GM19035 (cell line): ENCODE data around the gene CD46.

Experiments
- ATAC-seq: cut with Tn5 transposase; IDR thresholded peaks from one replicate; pipeline ENCODE4 v1.9.1; 2021; ENCODE audit not compliant: unreplicated experiment

CD46 gene

DNA sequence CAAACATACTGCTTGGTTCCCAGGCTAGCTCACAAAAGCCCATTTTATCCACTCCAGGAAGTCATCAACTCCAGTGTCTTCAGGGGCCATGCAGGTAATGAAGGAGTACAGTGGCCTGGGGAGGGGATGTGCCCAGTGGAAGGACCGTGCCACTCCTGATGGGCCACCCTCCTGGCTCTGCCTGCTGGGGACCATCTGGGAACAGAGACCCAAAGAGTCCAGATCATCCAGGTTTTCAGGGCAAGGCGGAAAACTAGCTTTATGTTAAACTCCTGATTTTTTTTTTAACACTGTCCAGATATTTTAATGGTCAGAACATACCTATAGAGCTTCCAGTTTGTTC is 75.6 kb downstream of the CD46 start:
- ATAC-seq, result no peak

DNA sequence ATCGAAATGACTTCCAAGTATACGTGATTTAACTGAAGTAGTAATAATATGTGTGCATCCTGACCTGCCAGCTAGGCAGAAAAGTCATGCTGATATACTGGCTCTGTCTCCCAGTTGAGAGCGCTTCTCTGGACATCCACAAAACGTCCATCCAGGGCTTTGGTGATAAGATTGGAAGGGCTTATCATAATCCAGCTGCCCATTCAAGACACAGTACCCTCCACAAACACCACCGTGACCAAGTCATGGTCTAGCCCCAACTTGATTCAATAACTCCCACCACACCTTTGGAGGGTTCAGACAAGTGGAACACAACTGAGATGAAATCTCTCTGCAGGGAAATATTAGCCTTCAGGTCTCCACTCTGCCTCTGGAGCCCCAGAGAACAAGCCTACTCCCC is 76.2 kb downstream of the CD46 start:
- ATAC-seq, result no peak

DNA sequence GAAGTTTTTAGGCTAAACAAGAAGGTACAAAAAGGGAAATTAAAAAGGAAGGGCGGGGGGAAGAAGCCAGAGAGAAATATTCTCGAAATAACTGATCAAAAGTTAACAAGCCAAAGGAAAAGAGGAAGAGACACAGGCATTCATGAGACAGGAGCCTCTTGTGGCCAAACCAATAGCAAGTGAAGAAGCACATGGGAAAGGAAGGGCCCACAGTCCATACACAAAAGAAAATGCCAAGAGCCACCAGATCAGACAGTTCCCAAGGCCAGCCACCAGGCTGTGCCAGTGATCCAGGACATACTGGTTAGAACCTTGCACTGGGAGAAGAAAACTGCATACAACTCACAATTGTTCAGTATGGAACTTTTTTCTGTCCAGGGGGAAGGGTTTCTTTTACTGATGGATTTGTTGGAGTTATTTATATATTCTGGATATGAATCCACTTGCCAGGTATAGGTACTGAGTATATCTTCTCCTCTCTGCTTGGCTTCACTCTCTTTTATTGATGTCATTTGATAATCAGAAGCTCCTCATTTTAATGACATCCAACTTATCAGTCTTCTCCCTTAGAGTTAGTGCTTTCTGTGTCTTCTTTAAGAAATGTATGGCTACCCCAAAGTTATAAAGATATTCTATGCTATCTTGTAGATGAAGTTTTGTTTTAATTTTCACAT is 76.8 kb downstream of the CD46 start:
- no peak for ATAC-seq

DNA sequence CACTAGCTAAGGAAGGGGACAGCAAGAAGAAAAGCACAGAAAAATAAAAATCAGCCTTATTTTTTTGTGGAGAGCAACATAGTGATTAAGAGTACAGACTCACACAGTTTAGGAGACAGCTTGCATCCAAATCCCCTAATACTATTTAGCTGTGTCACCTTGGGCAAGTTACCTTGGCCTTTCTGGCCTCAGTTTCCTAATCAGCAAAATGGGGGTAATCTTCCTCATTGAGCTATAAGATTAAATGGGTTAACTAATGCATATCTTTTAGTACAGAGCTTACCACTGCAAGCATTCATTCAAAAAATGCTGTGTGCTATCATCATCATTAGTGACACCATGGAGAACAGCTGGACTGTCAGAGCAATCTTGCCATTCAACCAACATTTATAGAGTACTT is 77.7 kb downstream of the CD46 start:
- no peak for ATAC-seq

DNA sequence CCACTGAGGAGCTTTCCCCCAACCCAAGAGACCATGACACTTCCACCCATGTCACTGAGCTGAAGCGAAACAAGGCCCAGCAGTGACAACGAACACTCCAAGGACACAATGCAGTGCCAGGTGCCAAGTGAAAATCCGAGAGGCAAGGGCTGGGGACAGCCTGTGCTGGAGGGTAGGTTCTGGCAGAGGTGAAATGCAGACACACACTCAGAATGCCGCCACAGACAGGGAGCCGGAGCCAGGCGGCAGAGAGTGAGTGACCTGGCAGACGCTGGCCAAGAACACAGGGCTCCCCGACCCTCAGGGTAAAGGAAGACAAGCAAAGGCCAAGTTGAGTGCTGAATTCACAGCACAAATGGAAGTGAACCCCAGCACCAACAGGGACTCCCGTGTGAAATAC is 78.9 kb downstream of the CD46 start:
- no peak for ATAC-seq

DNA sequence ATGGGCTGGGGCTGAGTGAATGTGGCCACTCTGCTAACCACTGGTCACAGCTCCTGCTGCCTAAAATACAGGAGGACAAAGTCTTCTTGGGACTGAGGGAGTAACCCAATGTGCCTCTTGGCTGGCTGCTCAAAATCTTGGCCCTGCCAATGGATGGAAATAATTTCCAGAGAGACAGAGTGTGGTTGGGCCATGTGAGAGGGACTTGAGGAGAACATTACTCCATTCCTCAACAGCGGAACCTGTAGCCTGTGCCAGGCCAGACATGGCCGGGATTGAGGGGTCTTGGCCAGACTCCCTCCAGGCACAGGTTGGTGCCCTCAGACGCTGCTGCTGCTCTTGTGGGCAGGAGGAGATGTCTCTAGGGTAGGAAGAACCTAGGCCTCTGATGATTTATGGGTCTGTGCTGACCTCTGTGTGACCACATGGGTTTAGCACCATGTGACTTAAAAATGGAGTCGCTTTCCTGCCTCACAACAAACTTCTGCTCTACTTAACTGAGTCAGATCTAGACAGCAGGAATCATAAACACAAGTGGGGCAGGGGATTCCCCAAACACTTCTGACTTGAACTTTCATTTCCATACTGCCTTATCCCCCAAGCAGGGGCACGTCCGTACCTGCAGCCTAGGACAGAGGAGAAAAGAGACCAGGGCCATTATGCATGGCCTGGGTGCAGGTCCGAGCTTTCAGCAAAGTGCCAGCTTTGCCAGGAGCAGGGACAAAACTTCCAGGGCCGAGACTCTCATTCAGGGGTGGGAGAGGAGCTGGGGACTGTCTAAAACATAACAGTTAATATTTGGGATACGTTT is 79.9 kb downstream of the CD46 start:
- peak; percentile 78 for ATAC-seq

DNA sequence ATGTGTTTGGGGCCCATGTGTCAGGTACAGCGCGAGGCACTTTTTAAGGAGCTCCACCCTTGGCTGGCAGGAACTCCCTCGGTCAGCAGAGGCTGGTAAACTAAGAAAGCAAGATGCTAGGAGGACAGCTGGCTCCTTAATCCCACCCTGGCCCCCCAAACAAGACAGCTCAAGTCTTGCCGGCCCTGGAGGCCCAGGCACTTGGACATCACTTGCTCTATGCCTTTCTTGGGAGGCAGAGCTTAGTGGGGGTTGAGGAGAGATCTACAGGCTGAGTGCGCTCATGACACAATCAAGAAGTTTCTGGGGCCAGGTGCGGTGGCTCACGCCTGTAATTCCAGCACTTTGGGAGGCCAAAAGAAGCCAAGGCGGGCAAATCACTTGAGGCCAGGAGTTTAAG is 80.9 kb downstream of the CD46 start:
- ATAC-seq, result no peak

DNA sequence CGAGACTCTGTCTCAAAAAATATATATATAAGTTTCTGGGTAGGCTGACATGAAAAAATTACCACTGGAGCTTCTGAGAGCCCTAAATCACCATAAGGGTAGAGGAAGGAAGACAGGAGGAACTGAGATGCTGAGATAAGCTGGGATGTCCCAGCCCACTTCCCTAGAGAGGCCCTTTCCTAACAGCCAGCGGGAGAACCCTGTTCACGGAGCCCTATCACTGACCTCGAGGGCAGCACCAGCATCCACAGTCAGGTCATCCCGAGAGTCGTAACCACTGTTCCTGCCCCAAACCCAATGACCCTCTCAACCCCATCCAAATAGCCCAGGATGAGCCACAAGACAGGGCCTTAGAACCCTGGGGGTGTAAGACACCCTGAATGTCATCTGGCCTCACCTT is 81.5 kb downstream of the CD46 start:
- ATAC-seq, result no peak

DNA sequence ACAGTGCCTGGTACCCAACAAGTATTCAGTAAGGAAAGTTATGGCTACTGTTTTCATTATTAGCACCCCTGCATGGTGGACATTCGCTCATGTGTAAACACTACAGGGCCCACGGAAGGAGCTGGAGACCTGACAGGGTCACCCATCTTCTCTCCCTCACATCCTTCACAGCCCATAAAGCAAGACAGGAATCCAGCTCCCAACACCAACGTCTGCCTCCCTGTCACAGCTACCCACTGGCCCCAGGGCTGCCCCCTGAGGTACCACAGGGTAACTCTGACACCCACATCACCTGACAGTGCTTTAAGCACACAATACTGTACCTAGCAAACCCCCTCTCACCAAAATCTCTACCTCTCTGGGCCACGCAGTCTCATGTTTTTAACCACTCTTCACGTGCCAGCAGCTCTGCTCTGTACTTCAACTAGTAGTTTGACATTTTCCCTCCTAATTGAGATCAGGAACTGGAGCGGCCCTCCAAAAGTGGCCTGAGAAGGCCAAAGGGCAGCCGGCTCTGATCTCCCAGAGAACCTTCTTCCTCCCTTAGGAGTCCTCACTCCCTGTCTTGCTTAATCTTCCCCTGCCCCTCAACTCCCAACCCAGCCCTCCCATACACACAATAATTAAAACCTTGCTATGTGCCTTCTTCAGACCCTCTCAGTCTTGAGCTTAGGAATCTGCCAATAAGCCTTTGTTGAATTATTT is 82.3 kb downstream of the CD46 start:
- ATAC-seq, result no peak

DNA sequence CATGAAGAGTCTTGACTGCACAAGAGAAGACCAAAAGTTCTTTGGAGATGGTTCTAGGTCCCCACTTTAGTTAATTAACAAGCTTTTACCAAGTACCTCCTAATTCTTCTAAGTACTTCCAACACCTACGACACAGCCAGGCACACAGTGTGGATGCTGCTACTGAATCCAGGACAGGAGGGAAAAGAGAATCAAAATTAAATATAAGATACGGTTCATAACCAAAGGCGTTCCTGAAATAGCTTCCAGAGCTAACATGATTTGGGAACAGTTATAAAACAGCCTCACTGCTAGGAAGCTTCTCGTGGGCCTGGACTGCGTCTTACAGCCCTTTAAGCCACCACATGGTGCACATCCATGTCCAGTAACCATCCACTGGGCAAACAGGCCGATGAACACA is 84.1 kb downstream of the CD46 start:
- no peak for ATAC-seq

DNA sequence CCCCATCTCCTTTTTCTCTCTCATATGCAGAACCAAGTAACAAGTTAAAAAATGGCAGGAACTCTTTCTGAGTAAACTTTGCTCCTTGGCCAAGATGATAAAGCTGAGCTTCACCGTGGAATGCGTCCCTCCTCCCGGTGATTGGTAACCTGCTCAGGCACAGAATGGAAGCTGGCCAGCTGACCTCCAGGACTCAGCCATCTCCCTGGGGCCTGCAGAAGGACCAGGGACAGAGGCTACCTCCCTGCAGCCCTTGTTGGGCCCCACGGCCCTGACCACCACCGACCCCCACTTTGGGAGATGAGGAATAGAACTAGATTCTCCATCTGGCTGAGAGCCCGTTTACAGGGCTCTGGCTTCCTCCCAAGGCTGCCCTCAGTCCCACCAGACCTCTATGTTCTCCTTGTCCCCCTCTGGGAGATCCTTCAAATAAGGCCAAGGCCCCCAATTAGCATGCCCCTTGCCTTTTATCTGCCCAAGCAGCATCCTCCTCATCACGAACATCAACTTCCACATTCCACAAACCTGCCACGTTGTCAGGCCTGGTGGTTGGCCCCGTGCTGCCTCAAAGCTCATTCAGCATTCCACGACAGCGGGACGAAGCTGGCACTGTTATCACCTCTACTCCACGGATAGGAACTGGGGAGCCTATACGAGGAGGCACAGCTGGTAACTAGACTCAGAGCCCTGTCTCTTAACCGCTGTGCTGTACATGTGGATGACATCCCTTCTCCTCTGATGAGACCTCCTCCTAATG is 84.9 kb downstream of the CD46 start:
- no peak for ATAC-seq

DNA sequence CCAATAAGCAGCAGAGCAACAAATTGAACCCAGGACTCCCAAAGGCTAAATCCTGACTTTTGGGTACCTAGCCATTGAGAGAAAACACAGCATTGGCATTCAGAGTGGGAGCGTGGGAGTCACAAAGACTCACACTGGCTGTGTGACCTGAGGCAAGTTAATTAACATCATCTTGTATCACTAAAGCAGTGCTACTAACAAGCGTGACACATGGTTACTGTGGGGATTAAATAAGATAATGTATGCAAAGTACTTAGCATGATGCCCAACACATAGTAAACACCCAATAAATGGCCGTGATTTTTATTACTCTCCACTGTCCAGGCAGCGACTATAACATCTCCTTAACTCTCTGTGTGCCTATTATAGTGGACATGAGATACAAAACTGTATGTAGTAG is 85.8 kb downstream of the CD46 start:
- ATAC-seq, result no peak

DNA sequence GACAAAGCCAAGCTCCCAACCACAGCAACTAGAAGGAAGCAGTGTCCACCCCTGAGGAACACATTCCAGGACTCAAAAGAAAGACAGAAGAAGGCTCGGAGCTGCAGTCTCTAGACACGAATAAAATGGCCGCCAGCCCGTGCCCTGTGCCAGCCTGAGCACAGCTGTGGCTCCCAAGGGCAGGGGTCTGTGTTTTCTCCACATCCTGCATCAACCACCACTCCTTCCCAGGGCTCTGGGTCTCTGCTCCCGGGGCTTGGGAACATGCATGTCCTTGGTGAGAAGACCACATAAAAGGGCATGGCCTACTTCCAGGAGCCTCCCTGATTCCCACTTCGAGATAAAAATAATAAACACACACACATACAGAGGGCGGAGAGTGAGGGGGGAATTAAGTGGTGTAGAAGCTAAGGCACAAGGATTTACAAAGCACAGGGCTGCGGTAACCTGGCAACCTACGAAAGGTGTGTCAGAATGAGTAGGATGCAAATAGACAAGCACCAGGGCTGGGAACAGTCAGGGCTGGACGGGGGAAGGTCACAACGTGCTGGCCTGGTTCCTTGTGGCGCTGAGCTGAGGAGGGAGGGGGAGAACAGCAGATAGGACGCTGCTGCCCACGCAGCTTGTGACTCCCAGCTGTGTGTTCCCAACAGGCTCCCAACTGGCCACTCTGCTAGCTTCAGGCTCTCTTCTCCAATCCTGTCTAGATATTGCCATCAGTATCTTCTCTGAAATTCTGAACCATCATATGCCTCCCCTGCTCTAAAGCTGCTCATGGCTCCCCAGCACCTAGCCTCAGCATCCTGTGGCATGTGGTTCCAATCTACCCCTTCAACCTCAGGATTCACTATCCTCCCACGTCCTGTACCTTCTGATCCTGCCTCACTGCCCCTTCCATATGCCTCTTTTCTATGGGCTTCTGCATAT is 86.6 kb downstream of the CD46 start:
- no peak for ATAC-seq

DNA sequence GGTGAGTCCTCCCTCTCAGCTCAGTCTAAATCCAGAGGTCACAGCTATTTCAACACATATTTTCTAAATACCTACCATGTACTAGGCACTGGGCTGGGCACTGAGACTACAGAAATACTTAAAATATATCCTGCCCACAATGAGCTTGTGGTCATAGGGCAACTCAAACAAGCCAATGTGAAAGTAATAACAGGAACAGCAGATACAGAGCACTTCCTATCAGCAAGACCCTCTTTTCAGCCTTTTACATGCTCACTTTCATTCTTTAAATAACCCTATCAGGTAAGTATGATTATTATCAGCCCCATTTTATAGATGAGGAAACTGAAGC is 87.2 kb downstream of the CD46 start:
- no peak for ATAC-seq

DNA sequence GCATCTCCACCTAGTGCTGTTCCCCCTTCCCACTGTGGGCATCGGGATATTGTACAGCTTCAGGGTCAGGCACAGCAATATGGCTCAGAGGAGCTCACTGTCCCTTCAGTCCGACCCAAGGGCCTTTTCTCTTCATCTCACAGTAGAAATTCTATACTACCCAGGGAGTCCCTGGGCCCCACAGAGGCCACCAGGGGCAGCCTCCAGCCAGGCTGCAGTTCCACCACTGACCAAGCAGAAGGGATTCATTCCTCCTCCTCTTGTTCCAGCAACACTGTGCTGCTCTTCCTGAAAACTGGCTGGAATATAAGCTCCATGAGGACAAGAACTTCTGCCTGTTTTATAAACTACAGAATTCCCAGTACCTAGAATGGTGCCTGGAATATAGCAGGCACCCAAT is 88.5 kb downstream of the CD46 start:
- no peak for ATAC-seq

DNA sequence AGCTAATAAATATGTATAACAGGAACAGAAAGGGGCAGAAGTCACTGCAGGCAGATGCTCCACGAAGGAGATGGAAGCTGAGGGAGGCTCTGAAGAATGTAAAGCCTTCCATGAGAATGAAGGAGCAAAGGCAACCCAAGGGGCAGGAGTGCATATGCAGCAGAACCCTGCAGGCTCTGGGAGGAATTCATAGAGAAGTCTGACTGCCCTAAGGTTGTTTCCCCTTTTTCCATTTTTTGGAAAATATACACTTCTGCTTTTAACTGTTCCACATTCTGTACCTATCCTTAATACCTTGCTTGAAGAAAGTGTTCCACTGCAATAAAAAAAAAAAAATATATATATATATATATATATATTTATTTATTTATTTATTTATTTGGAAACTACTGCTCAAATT is 89.4 kb downstream of the CD46 start:
- no peak for ATAC-seq

DNA sequence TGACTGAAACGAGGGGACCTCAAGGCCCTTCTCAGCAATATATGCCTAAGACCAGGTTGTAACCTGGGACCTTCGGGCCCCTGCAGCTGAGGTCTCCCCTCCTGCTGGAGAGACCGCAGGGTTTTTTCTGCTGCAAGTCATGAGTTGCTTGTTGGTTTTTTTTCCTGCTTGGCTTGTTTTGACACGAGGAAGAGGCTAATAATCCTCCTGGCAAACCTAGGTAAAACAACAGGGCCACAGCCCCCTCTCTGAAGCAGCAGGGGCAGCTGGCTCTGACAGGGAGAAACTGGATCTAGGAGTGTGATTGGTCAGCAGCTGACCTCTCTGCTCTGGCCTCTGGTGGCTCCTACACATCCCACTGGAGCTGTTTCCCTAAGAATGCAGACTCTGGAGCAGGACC is 90.0 kb downstream of the CD46 start:
- ATAC-seq, result no peak

DNA sequence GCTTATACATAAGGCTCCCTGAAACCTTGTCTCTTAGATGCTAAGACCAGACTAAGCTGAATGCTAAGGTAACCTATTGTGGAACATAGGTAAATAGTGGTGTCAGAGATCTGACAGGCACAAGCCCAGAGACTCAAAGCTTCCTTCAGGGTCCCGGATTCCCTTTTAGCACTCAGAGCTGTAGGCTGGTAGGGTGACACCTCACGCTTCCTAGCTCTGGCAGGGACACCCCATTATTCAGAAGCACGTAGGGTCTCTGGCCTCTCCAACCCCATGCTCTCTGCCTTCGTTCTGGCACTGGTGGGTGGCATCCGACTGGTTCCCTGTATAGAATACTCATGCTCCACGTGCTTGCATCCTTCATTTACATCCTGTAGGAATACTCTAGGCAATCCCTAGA is 90.7 kb downstream of the CD46 start:
- ATAC-seq, result no peak

DNA sequence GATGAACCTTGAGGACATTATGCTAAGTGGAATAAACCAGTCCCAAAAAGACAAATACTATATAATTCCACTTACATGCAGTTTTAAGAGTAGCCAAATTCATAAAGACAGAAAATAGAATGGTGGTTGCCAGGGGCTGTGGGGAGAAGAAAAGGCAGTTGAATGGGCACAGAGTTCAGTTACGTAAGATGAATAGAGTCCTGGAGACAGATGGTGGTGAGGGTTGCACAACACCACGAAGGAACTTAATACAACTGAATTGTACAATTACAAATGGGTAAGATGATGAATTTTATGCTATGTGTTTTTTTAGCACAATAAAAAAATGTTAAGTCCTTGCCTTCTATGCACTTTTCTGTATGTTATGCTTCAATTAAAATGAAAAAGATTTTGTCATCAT is 92.5 kb downstream of the CD46 start:
- no peak for ATAC-seq
